WTC11 (cell line): ENCODE results near the gene FCRLB. TPM values are rescaled to one million over a fixed set of nuclear protein-coding genes. Genes with fewer than 3 reads are reported as not detected.
A peak's percentile ranks its signal among the peaks of the same experiment; 100 is the strongest.

Experiments used
- ATAC-seq: fragments of 200-7000 bp; cut with Tn5 transposase; 2 replicates; pipeline ENCODE4 v1.10.0; 2021; ENCODE audit warnings: mild to moderate bottlenecking, moderate library complexity
- CTCF ChIA-PET: fragments of 300-600 bp; sonication (Branson Sonifier 250); formaldehyde crosslinking; loops from one replicate; lab custom pipeline; 2021; ENCODE audit warnings: antibody characterized with exemption; lab: Charles Lee
- POLR2A ChIA-PET: fragments of 350-600 bp; sonication (Branson Sonifier 250); formaldehyde crosslinking; loops from one replicate; lab custom pipeline; 2021; ENCODE audit warnings: antibody characterized with exemption; lab: Charles Lee
- DNase-seq: peaks from one replicate; pipeline ENCODE4 v3.0.0; 2021; ENCODE audit warnings: low spot score
- H3K27ac Mint-ChIP-seq: 2 replicates; pipeline ENCODE4 v1.8.0; 2021; ENCODE audit warnings: mixed read lengths
- H3K27me3 Mint-ChIP-seq: 2 replicates; pipeline ENCODE4 v1.8.0; 2021; ENCODE audit warnings: low read depth, mild to moderate bottlenecking, moderate library complexity, mixed read lengths
- H3K36me3 Mint-ChIP-seq: 2 replicates; pipeline ENCODE4 v1.8.0; 2021; ENCODE audit warnings: mixed read lengths
- H3K4me1 Mint-ChIP-seq: 2 replicates; pipeline ENCODE4 v1.8.0; 2022; ENCODE audit warnings: mixed read lengths
- H3K4me3 Mint-ChIP-seq: 2 replicates; pipeline ENCODE4 v1.8.0; 2021; ENCODE audit warnings: mild to moderate bottlenecking, moderate library complexity, mixed read lengths
- H3K9me3 Mint-ChIP-seq: 2 replicates; pipeline ENCODE4 v1.8.0; 2021; ENCODE audit warnings: mixed read lengths
- ATF6 ChIP-seq: sonication (generic); formaldehyde crosslinking; IDR thresholded peaks from 2 replicates; pipeline ENCODE4 v1.8.1; 2023; ENCODE audit warnings: mild to moderate bottlenecking, missing genetic modification reagents
- CREM ChIP-seq: sonication (generic); formaldehyde crosslinking; IDR thresholded peaks from 2 replicates; pipeline ENCODE4 v1.8.1; 2022; ENCODE audit warnings: mild to moderate bottlenecking, missing genetic modification reagents, moderate library complexity
- E2F5 ChIP-seq: sonication (generic); formaldehyde crosslinking; IDR thresholded peaks from 2 replicates; pipeline ENCODE4 v1.8.1; 2022; ENCODE audit warnings: mild to moderate bottlenecking, moderate library complexity, missing genetic modification reagents
- ELF4 ChIP-seq: sonication (generic); formaldehyde crosslinking; IDR thresholded peaks from 2 replicates; pipeline ENCODE4 v1.8.1; 2022; ENCODE audit warnings: low read depth, mild to moderate bottlenecking, moderate library complexity, missing genetic modification reagents
- FOXJ3 ChIP-seq: sonication (generic); formaldehyde crosslinking; IDR thresholded peaks from 2 replicates; pipeline ENCODE4 v1.9.0; 2021; ENCODE audit warnings: missing genetic modification reagents, mild to moderate bottlenecking, borderline replicate concordance
- GABPB1 ChIP-seq: sonication (generic); formaldehyde crosslinking; IDR thresholded peaks from 2 replicates; pipeline ENCODE4 v1.8.1; 2023; ENCODE audit warnings: mild to moderate bottlenecking, missing genetic modification reagents
- HMGXB4 ChIP-seq: sonication (generic); formaldehyde crosslinking; IDR thresholded peaks from 2 replicates; pipeline ENCODE4 v1.8.1; 2023; ENCODE audit warnings: mild to moderate bottlenecking, moderate library complexity, missing genetic modification reagents
- NR3C1 ChIP-seq: sonication (generic); formaldehyde crosslinking; conservative IDR thresholded peaks from 2 replicates; pipeline ENCODE4 v1.8.1; 2023; ENCODE audit warnings: low read depth, mild to moderate bottlenecking, missing genetic modification reagents
- PRDM15 ChIP-seq: sonication (generic); formaldehyde crosslinking; IDR thresholded peaks from 2 replicates; pipeline ENCODE4 v1.8.0; 2022; ENCODE audit warnings: missing genetic modification reagents
- RELA ChIP-seq: sonication (generic); formaldehyde crosslinking; IDR thresholded peaks from 2 replicates; pipeline ENCODE4 v1.8.1; 2022; ENCODE audit warnings: missing genetic modification reagents, mild to moderate bottlenecking, borderline replicate concordance
- ZMAT4 ChIP-seq: fragments of 250-450 bp; sonication (Bioruptor Pico); IDR thresholded peaks from 2 replicates; pipeline ENCODE4 v1.9.0; 2021; ENCODE audit warnings: mild to moderate bottlenecking
- ZNF121 ChIP-seq: sonication (generic); formaldehyde crosslinking; IDR thresholded peaks from 2 replicates; pipeline ENCODE4 v1.8.0; 2023; ENCODE audit warnings: missing genetic modification reagents
- ZNF219 ChIP-seq: sonication (generic); formaldehyde crosslinking; IDR thresholded peaks from 2 replicates; pipeline ENCODE4 v1.8.0; 2023; ENCODE audit warnings: missing genetic modification reagents, mild to moderate bottlenecking, borderline replicate concordance
- ZNF416 ChIP-seq: fragments of 250-450 bp; sonication (Bioruptor Pico); IDR thresholded peaks from 2 replicates; pipeline ENCODE4 v1.9.0; 2021; ENCODE audit warnings: mild to moderate bottlenecking, inconsistent platforms
- total RNA-seq: library from RNA; stranded (reverse); gene quantifications from 3 replicates; pipeline ENCODE4 v1.2.3, GENCODE V29; 2021

FCRLB gene
- total RNA-seq, 1 experiment from 2014 or later = 0.37 TPM

GRCh38 chr1:161766102-161766981 is 45.0 kb downstream of the FCRLB start, which contains the start of gene ATF6:
ATF6 (plus strand) TSS chr1:161766320; CDS start chr1:161766361, 41 bp downstream.
- H3K36me3 Mint-ChIP-seq = no peaks in the 10 kb centered on the region
- POLR2A ChIA-PET = no interaction called here
- peak; percentile 61 for ATAC-seq

More at GRCh38 chr1:161766102-161766981, 45.0 kb downstream of the FCRLB start, which contains the start of gene ATF6:
- CTCF ChIA-PET = interaction anchor here (0.7 to 1.5 kb wide), 2 partner anchors 26 to 271 kb away, joined by 3 to 8 read pairs; no protein-coding TSS in a partner anchor
- Mint-ChIP-seq H3K4me3 (peak within 1 kb of the TSS; percentile 93), H3K27me3 (peaks cover 1% of the 10 kb centered on the region; the same call in 1 of the 2 replicates), H3K27ac (peak within 1 kb of the TSS; percentile 71), H3K9me3 (no peaks in the 10 kb centered on the region), H3K4me1 (peaks cover 8% of the 10 kb centered on the region)
- 0 out of 2 replicates have a peak, but pooled peaks have one; percentile 29 for TF ChIP-seq E2F5 (CRISPR knock-in tag)
- TF ChIP-seq RELA (CRISPR knock-in tag) = no peak
- no peak for TF ChIP-seq ZMAT4 (CRISPR knock-in tag)
- no peak for TF ChIP-seq FOXJ3
- TF ChIP-seq ZNF219 (CRISPR knock-in tag) = 0 out of 2 replicates have a peak, but pooled peaks have one; percentile 1
- TF ChIP-seq GABPB1 (CRISPR knock-in tag) = peak; percentile 34; the same call in 1 of the 2 replicates
- TF ChIP-seq ELF4 (CRISPR knock-in tag) = no peak
- no peak for TF ChIP-seq ZNF416 (CRISPR knock-in tag)
- TF ChIP-seq ZNF121 = no peak
- no peak for TF ChIP-seq PRDM15 (CRISPR knock-in tag)
- TF ChIP-seq ATF6 (CRISPR knock-in tag) = no peak
- no peak for TF ChIP-seq NR3C1 (CRISPR knock-in tag)
- peak; percentile 76; the same call in 1 of the 2 replicates for TF ChIP-seq HMGXB4 (CRISPR knock-in tag)
- TF ChIP-seq CREM = 0 out of 2 replicates have a peak, but pooled peaks have one; percentile 61
- peak; percentile 66 for DNase-seq
